ENCODE data around the gene SCN7A. TPM values are rescaled to one million over a fixed set of nuclear protein-coding genes. Genes with fewer than 3 reads are reported as not detected.

SCN7A gene
- polyA plus RNA-seq, 2 of the 4 experiments (the other 2 are of a cell fraction): not detected

GRCh38 chr2:166405569-166405926, 88.5 kb downstream of the SCN7A start:
- no peaks in the 10 kb centered on the region for H3K9me3 ChIP-seq
- H3K4me1 ChIP-seq: peaks cover 2% of the 10 kb centered on the region; the same call in 2 of the 3 replicates
- FAIRE-seq (no peak), ATAC-seq (no peak), DNase-seq (ENCODE audit: low read depth in 1 of 2, low spot score in 1 of 2) (no peak)
- no peak for TF ChIP-seq NR3C1 (IDR thresholded peaks at IDR 0.05)
- no peak for TF ChIP-seq POLR2AphosphoS2 (conservative IDR thresholded peaks at IDR 0.05; ENCODE audit: low read length)
- TF ChIP-seq SMC3 (IDR thresholded peaks at IDR 0.05): no peak
- no peak for TF ChIP-seq KDM1A (IDR thresholded peaks at IDR 0.05; ENCODE audit: low read depth)
- no peak for TF ChIP-seq ESRRA (IDR thresholded peaks at IDR 0.05; ENCODE audit: borderline replicate concordance, low read length)
- TF ChIP-seq KDM5A (IDR thresholded peaks at IDR 0.05): no peak
- no peak for TF ChIP-seq RAD21 (conservative IDR thresholded peaks at IDR 0.05 in 1 of 2, IDR thresholded peaks at IDR 0.05 in 1 of 2)
- TF ChIP-seq, protein P1, sequence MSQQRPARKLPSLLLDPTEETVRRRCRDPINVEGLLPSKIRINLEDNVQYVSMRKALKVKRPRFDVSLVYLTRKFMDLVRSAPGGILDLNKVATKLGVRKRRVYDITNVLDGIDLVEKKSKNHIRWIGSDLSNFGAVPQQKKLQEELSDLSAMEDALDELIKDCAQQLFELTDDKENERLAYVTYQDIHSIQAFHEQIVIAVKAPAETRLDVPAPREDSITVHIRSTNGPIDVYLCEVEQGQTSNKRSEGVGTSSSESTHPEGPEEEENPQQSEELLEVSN (IDR thresholded peaks at IDR 0.05; ENCODE audit: borderline replicate concordance, low read depth): no peak
- TF ChIP-seq ZFP36 (IDR thresholded peaks at IDR 0.05; ENCODE audit: borderline replicate concordance, partially characterized antibody): no peak
- no peak for TF ChIP-seq FOXS1 (CRISPR knock-in tag; IDR thresholded peaks at IDR 0.05)
- no peak for TF ChIP-seq ZC3H11A (IDR thresholded peaks at IDR 0.05)
- TF ChIP-seq MAFK (IDR thresholded peaks at IDR 0.05; ENCODE audit: partially characterized antibody): no peak
- ChIA-PET POLR2A (no interaction called here), CTCF (interaction anchor here (1.0 to 1.8 kb wide), 3 partner anchors 14 to 21 kb away, joined by 3 to 9 read pairs (median 4); no protein-coding TSS in a partner anchor)
- H3K27ac ChIP-seq: no peak overlapping the region
- H3K4me3 ChIP-seq: no peak overlapping the region
- no peak overlapping the region for H3K4me2 ChIP-seq
- 75% methylated on average over 6 of the region's 6 CpGs for WGBS (ENCODE audit: missing lambda C conversion rate)

DNA sequence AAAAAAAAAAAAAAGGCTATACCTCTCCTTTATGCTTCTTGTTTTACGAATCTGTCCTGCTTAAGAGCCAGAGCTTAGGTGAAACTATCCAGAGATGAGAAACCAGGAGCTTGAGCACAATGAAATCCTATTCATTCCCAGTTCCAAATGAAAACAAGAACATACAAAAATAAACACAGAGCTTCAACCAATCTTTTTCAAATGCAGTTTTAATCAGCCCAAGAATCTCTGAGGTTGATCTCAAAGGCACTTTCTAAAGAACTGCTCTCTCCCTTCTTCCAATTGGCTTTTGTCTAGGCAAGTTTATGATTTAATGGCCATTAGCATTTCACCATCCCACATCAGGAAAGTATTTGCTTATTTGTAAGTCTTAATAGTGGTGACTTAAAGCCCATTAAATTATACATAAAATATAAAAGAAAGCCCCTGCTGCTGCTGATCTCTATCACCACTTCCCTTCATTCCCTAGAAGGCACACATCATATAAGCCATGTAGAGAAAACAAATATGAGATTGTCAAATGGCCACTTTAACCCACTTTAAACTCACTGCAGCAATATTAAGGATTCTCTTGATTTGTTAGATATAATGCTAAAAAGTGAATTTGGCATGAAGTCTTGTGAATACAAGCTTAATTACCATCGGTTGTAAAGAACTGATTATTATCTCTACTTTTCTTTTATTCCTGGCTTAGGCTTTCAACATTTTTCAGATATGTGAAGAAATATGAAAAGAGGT, 89.0 kb downstream of the SCN7A start:
- DNase-seq (ENCODE audit: low read depth in 1 of 2, low spot score in 1 of 2) (no peak), ATAC-seq (no peak), FAIRE-seq (no peak)
- H3K9me3 ChIP-seq: no peaks in the 10 kb centered on the region
- no peak overlapping the region for H3K4me3 ChIP-seq
- no peak overlapping the region for H3K4me2 ChIP-seq
- ChIA-PET CTCF (interaction anchor here (0.6 to 1.8 kb wide), 3 partner anchors 14 to 223 kb away, joined by 3 to 9 read pairs (median 4); no protein-coding TSS in a partner anchor), POLR2A (interaction anchor here (1.1 kb wide), 1 partner anchor 29 kb away, joined by 8 read pairs; the partner anchor contains the start of gene SCN9A)
- no peak overlapping the region for H3K27ac ChIP-seq
- TF ChIP-seq MAZ (IDR thresholded peaks at IDR 0.05; ENCODE audit: borderline replicate concordance, low read depth, low read length) (no peak), JUNB (IDR thresholded peaks at IDR 0.05) (no peak), EP300 (IDR thresholded peaks at IDR 0.05) (no peak), CEBPB (IDR thresholded peaks at IDR 0.05) (no peak), FOSB (CRISPR knock-in tag; IDR thresholded peaks at IDR 0.05) (no peak)
- TF ChIP-seq, protein P2, sequence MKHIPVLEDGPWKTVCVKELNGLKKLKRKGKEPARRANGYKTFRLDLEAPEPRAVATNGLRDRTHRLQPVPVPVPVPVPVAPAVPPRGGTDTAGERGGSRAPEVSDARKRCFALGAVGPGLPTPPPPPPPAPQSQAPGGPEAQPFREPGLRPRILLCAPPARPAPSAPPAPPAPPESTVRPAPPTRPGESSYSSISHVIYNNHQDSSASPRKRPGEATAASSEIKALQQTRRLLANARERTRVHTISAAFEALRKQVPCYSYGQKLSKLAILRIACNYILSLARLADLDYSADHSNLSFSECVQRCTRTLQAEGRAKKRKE (CRISPR knock-in tag; IDR thresholded peaks at IDR 0.05; ENCODE audit: low read depth): no peak
- H3K4me1 ChIP-seq: no peaks in the 10 kb centered on the region
- 43% methylated on average over 2 of the region's 2 CpGs for WGBS (ENCODE audit: missing lambda C conversion rate)

GRCh38 chr2:166394245-166394644, 99.8 kb downstream of the SCN7A start:
- WGBS (ENCODE audit: missing lambda C conversion rate): 89% methylated on average over 1 of the region's 1 CpG
- CTCF ChIA-PET: interaction anchor here (0.7 to 3.5 kb wide), 4 partner anchors 9 to 33 kb away, joined by 3 to 23 read pairs (median 6); no protein-coding TSS in a partner anchor
- no peaks in the 10 kb centered on the region for H3K9me3 ChIP-seq
- no peak overlapping the region for H3K4me3 ChIP-seq
- ATAC-seq (no peak), DNase-seq (ENCODE audit: low read depth in 1 of 2, low spot score in 1 of 2) (no peak), FAIRE-seq (no peak)
- POLR2A ChIA-PET: no interaction called here
- H3K4me1 ChIP-seq: no peaks in the 10 kb centered on the region
- H3K4me2 ChIP-seq: no peak overlapping the region
- H3K27ac ChIP-seq: no peak overlapping the region
- TF ChIP-seq BHLHE40 (IDR thresholded peaks at IDR 0.05; ENCODE audit: low read depth, low read length) (no peak), NFE2L2 (conservative IDR thresholded peaks at IDR 0.05; ENCODE audit: low read length) (no peak), MAFK (IDR thresholded peaks at IDR 0.05; ENCODE audit: partially characterized antibody) (no peak), MYC (IDR thresholded peaks at IDR 0.05; ENCODE audit: borderline replicate concordance, low read length) (no peak), EP300 (IDR thresholded peaks at IDR 0.05) (no peak), SMC3 (IDR thresholded peaks at IDR 0.05) (no peak), CEBPB (IDR thresholded peaks at IDR 0.05) (no peak), PHF8 (IDR thresholded peaks at IDR 0.05; ENCODE audit: borderline replicate concordance, low read depth) (no peak), FOSB (CRISPR knock-in tag; IDR thresholded peaks at IDR 0.05) (no peak), HOXB5 (CRISPR knock-in tag; IDR thresholded peaks at IDR 0.05) (no peak), HEYL (CRISPR knock-in tag; IDR thresholded peaks at IDR 0.05) (no peak), HOXB13 (CRISPR knock-in tag; IDR thresholded peaks at IDR 0.05; ENCODE audit: low read depth) (no peak), ZNF302 (CRISPR knock-in tag; IDR thresholded peaks at IDR 0.05) (no peak), TFCP2L1 (CRISPR knock-in tag; IDR thresholded peaks at IDR 0.05) (no peak), CBX2 (IDR thresholded peaks at IDR 0.05; ENCODE audit: borderline replicate concordance, low read depth) (no peak), RARB (CRISPR knock-in tag; IDR thresholded peaks at IDR 0.05) (no peak)
- TF ChIP-seq, protein P3, sequence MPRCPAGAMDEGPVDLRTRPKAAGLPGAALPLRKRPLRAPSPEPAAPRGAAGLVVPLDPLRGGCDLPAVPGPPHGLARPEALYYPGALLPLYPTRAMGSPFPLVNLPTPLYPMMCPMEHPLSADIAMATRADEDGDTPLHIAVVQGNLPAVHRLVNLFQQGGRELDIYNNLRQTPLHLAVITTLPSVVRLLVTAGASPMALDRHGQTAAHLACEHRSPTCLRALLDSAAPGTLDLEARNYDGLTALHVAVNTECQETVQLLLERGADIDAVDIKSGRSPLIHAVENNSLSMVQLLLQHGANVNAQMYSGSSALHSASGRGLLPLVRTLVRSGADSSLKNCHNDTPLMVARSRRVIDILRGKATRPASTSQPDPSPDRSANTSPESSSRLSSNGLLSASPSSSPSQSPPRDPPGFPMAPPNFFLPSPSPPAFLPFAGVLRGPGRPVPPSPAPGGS (IDR thresholded peaks at IDR 0.05): no peak
- TF ChIP-seq, protein P4, sequence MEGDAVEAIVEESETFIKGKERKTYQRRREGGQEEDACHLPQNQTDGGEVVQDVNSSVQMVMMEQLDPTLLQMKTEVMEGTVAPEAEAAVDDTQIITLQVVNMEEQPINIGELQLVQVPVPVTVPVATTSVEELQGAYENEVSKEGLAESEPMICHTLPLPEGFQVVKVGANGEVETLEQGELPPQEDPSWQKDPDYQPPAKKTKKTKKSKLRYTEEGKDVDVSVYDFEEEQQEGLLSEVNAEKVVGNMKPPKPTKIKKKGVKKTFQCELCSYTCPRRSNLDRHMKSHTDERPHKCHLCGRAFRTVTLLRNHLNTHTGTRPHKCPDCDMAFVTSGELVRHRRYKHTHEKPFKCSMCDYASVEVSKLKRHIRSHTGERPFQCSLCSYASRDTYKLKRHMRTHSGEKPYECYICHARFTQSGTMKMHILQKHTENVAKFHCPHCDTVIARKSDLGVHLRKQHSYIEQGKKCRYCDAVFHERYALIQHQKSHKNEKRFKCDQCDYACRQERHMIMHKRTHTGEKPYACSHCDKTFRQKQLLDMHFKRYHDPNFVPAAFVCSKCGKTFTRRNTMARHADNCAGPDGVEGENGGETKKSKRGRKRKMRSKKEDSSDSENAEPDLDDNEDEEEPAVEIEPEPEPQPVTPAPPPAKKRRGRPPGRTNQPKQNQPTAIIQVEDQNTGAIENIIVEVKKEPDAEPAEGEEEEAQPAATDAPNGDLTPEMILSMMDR (IDR thresholded peaks at IDR 0.05): no peak

Measured in A549 (cell line).